GM18511 (cell line): Measurements from ENCODE around the gene SREBF1.
"Not testable (repeated sequence)": the region's sequence is repeated elsewhere in the genome, so short reads cannot be mapped to it uniquely, and the experiment has no call there.

Experiments used
- ATAC-seq: cut with Tn5 transposase; IDR thresholded peaks from one replicate; pipeline ENCODE4 v1.9.1; 2021; ENCODE audit warnings: mild to moderate bottlenecking, moderate library complexity; ENCODE audit not compliant: unreplicated experiment

Gene SREBF1

GRCh38 chr17:17813055-17813724, 23.6 kb downstream of the SREBF1 start:
- no peak for ATAC-seq

DNA sequence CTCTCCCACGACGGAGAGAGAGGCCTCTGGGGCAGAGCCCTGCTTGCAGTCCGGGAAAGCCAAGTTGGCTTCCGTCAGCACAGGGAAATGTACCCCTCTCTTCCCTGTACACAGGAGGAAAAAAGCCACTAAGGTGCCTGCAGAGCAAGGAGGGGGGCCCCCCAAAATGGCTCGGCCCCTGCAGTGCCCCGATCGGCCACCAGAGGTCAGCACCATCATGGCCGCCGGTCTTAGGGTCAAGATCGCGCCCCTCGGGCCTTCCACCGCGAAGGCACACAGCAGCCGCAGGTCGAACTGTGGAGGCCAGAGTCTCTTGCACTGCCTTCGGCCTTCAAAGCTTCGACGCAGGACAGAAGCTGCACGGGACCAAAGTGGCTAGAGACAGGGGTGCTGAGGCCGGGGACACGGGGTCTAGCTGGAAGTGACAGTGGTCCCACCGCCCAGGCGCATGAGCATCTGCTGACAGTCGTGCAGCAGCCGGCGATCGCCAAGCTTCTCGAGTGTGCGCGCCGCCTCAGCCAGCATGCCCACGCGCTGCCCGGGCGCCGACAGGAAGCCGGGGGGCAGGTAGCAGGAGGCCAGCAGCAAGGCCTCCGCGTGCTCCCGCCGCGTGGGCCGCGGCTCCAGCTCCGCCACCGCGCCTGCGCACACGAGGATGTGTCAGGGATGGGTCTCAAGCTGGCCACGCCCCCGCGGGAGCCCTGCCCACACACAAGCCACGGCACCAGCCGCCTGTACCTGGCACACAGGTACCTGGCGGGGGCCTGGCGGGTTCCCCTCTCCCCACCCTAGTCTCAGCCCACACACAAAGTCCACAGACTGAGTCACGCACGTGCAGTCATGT, 24.4 kb downstream of the SREBF1 start:
- peak; percentile 46 for ATAC-seq

- no peak for ATAC-seq
Observed at GRCh38 chr17:17811381-17812210, 25.2 kb downstream of the SREBF1 start.

- no peak for ATAC-seq
Observed at GRCh38 chr17:17810895-17811248, 25.9 kb downstream of the SREBF1 start.

DNA sequence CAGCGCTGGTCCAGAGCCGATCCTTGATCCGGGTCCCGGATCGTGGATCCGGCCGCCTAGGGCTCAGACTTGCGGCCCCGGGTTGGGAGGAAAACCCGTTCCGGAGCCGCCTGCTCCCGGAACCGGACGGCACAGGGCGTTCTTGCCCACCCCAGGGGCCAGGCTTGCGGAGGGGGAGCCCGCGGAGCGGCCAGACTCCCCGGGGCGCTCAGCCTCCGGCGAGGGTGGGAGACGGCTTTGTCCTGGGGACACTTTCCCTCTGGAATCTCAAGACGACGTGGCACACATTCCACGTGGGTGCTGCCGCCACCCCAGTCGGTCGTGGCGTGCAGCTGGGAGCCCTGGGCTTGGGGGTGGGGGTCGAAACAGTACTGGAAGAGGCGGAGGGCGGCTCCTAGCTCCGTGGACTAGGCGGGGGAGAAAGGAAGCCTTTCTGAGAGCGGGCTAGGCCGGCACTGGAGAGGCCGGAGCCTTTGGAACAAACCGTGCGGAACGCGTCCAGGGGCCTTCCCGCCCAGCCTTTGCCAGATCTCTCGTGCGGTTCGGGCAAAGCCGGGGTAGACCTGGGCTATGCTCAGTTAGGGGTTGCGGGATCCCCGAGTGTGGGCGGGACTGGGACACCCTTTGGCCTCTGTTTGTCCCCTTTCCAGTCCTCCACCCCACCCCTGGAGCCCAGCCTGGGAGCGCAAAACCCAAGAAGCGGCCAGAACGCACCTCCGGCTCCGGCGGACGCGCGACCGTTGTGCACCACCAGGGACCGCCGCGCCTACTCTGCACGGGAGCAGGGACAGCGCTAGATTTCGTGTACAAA, 26.5 kb downstream of the SREBF1 start:
- no peak for ATAC-seq

DNA sequence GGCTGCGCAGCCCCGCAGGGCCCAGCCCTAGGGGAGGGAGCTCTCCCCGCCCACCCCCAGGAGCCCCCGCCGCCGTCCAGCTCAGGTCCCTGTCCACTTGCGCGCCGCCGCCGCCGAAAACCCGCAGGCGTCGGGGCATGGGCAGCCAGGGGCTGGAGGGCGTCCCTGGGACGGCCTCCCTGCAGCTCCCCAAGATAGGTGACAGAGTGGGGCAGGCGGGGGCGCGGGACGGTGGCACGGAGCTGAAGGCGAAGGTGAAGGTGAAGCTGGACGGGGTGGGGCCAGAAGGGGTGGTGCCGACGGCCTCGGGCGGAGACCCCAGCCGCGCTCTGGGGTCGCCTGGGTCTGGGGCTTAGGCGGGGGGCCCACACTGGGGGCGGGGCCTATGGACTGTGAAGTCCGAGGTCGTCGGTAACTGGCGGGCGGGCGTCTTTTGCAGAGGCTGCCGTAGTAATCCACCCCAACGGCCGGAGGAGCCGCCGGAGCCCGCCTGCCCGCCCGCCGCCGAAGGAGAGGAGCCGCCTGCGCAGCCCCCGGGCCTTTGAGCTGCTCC, 27.2 kb downstream of the SREBF1 start:
- no peak for ATAC-seq

- ATAC-seq: no peak
Observed at GRCh38 chr17:17808706-17809432, 27.9 kb downstream of the SREBF1 start.

- not testable (repeated sequence) for ATAC-seq
Observed at GRCh38 chr17:17808200-17808599, 28.6 kb downstream of the SREBF1 start.

DNA sequence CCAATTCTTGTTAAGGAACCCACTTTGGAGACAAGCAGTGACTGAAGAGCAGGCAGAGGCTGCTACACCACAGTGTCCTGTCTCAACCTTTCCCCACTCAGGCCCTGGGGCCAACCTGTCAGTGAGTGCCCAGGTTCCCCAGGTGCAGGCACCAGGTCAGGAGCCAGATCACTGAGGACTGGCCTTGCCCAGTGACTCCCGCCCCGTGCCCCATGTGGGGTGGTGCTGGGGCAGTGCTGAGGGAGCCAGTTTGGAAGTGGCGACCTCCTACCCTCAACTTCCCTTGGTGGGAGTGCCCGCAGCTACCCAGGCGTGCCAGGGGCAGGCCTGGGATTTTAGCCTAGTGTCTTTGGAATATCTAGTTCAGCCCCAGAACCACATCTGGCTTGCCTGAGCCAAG, 29.3 kb downstream of the SREBF1 start:
- no peak for ATAC-seq

DNA sequence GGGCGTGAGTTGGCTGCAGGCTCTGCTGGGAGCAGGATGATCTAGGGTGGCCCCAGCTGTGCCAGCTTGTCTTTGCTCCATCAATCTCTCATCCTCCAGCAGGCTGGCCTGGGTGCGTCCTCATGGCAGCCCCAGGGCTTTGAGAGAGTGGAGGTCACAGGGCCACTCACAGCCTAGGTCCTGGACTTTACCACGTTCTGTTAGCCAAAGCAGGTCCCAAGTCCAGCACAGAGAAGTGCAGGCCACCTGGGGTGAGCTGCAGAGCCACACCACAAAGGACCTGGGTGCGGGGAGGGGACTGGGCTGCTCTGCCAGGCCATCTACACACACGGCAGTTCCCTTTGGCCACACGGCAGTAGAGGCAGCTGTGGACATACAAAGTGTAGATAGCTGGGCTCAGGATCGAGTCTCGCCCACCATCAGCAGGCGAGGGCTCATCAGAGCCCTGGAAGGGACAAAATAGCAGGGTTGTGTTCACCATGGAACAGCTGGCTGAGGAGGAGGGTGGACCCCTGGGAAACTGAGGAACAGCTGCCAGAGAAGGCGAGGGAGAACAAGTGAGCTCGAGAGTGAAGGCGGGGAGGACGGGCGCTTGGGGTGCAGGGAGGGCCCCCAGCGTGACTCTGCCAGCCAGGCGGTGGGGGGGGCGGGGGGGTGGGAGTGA, 30.0 kb downstream of the SREBF1 start:
- ATAC-seq: no peak

DNA sequence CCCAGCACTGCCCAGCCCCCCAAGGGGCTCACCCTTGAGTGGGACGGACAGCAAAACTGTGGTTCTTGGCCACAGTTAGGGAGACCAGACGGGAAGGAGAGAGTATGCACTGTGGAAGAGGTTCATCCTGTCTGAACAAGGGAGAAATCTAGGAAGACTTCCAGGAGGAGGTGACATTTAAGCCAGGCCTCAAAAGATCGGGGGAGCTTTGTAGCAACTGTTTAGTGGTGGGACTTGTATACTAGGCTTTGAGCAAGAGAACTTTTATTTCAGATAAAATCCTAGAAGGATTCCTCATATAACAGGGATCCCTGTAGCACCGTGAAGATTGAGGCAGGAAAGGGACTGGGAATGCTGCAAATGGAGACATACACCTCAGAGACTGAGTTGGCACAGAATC, 30.8 kb downstream of the SREBF1 start:
- no peak for ATAC-seq

- ATAC-seq: no peak
Observed at GRCh38 chr17:17805575-17805974, 31.2 kb downstream of the SREBF1 start.

GRCh38 chr17:17804007-17804406, 32.8 kb downstream of the SREBF1 start:
- ATAC-seq: no peak

GRCh38 chr17:17801800-17802481, 34.8 kb downstream of the SREBF1 start:
- no peak for ATAC-seq

DNA sequence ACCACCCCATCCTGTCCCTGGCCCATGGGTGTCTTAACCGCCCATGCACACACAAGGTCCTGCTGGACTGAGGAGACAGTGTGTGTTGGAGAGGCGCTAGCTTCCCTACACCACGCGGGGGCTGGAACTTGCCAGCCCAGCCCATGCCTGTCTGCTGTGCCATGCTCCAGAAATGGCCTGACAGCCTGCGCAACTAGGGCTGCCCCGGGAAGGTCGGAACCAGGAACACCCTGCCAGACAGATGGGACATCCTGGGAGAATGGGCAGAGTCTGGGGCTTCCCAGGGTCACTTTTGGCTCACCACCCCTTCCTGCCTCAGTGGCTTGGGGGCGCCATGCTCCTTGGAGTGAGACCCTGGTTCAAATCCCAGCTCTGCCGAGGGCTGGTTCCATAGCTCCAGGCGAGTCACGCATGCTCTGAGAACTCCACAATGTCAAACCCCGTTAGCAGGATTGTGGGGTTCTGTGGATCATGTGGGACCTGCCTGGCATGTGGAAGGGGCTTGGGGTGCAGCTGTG, 36.2 kb downstream of the SREBF1 start:
- ATAC-seq: no peak

DNA sequence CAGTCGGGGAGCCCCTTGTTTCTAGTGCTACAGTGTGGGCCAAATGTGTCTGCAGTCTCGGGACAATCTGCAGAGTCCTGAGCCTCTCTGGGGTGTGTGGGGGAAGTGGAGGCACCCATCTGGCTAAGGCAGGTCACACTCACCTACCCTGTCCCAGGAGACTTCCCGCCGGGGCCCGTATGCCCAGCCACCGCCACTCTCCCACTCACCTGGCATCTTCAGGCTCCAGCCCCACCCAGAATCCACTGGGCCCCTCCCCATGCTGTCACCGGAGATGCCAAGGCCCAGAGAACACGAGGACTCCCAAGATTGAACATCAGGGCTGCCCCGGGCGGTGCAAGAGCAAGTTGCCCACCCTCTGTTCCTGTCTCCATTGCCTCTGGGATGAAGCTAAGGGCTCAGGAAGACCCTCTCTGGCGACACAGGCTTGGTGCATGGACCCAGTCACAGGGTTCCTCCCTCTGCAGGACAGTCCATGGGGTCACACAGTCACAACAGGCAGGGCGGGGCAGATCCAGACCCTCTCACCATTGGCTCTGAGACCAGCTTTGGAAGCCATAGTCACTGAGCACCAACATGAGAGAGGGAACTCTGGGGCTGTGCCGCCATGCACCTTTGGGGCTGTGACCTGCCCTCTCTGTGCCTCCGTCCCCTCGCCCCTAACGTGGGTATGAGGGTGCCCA, 38.1 kb downstream of the SREBF1 start:
- no peak for ATAC-seq

DNA sequence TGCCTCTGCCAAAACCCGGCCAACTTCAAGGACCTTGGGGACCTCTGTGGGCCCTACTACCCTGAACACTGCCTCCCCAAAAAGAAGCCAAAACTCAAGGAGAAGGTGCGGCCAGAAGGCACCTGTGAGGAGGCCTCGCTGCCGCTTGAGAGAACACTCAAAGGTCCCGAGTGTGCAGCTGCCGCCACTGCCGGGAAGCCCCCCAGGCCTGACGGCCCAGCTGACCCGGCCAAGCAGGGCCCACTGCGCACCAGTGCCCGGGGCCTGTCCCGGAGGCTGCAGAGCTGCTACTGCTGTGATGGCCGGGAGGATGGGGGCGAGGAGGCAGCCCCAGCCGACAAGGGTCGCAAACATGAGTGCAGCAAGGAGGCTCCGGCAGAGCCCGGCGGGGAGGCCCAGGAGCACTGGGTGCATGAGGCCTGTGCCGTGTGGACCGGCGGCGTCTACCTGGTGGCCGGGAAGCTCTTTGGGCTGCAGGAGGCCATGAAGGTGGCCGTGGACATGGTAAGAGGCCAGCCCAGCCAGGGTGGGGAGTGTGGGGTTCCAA, 38.7 kb downstream of the SREBF1 start:
- ATAC-seq: no peak
